Astrocyte of the cerebellum (primary cell): ENCODE measurements around the gene IL23A.
"Not testable (repeated sequence)": the region's sequence is repeated elsewhere in the genome, so short reads cannot be mapped to it uniquely, and the experiment has no call there.

Experiments
- DNase-seq: peaks from one replicate; pipeline ENCODE4 v3.0.0-alpha.2; 2011; ENCODE audit warnings: low read depth
- H3K4me3 ChIP-seq: 2 replicates; pipeline ENCODE4 v1.5.1; 2011; ENCODE audit warnings: mild to moderate bottlenecking, low read depth, low read length, moderate library complexity
- CTCF ChIP-seq: IDR thresholded peaks from 2 replicates; pipeline ENCODE4 v1.5.1; 2012; ENCODE audit warnings: low read length, low read depth, moderate library complexity, mild to moderate bottlenecking; ENCODE audit errors: missing control alignments
- in situ Hi-C: cut with HindIII; loops from 2 replicates; pipeline ENCODE4 v1.10.0; 2017; ENCODE audit warnings: low sequenced_read_pairs

Gene IL23A

GRCh38 chr12:56333679-56334489 lies 4.8 kb upstream of the IL23A start, which contains the start of gene PAN2:
PAN2 (minus strand) TSS chr12:56334000; CDS start chr12:56333094, 906 bp downstream.
- TF ChIP-seq CTCF: peak; percentile 75
- peak; percentile 96 for DNase-seq
- in situ Hi-C loops: no loop called here
- H3K4me3 ChIP-seq: peak within 1 kb of the TSS; percentile 50

GRCh38 chr12:56334490-56334793 lies 4.2 kb upstream of the IL23A start:
- in situ Hi-C loops: no loop called here
- DNase-seq: no peak
- TF ChIP-seq CTCF: no peak

GRCh38 chr12:56335527-56335926 lies 3.2 kb upstream of the IL23A start:
- in situ Hi-C loops, DNase-seq: not testable (repeated sequence)

More at GRCh38 chr12:56334490-56334793, 4.2 kb upstream of the IL23A start:
- H3K4me3 ChIP-seq: peak overlapping the region; percentile 50

GRCh38 chr12:56336361-56337167 lies 2.1 kb upstream of the IL23A start:
- DNase-seq: no peak
- no peak for TF ChIP-seq CTCF
- in situ Hi-C loops: no loop called here
- H3K4me3 ChIP-seq: no peak overlapping the region

More at GRCh38 chr12:56335527-56335926, 3.2 kb upstream of the IL23A start:
- not testable (repeated sequence) for H3K4me3 ChIP-seq

- no peak for DNase-seq
Measured at GRCh38 chr12:56337753-56338251, 882 bp upstream of the IL23A start.

GRCh38 chr12:56339158-56339422 lies 406 bp downstream of the IL23A start:
- H3K4me3 ChIP-seq: no peak overlapping the region
- TF ChIP-seq CTCF: no peak
- no peak for DNase-seq
- in situ Hi-C loops: no loop called here

More at GRCh38 chr12:56337753-56338251, 882 bp upstream of the IL23A start:
- H3K4me3 ChIP-seq: no peak overlapping the region
- in situ Hi-C loops: no loop called here
- TF ChIP-seq CTCF: no peak

- DNase-seq: no peak
- in situ Hi-C loops: no loop called here
- TF ChIP-seq CTCF: no peak
- no peak overlapping the region for H3K4me3 ChIP-seq
Measured at GRCh38 chr12:56341616-56342015, 2.9 kb downstream of the IL23A start.

- DNase-seq, in situ Hi-C loops, H3K4me3 ChIP-seq: not testable (repeated sequence)
Measured at GRCh38 chr12:56342290-56342689, 3.6 kb downstream of the IL23A start.
